Neural progenitor cell (in vitro differentiated cells): ENCODE results near the gene FAM124A.

ENCODE experiments used
- EZH2 ChIP-seq: fragments of 200-600 bp; sonication (generic); IDR thresholded peaks from 2 replicates; pipeline ENCODE4 v1.6.1; 2017; ENCODE audit warnings: antibody characterized with exemption, mild to moderate bottlenecking, moderate library complexity
- TF ChIP-seq, protein P1 (sequence below): fragments of 200-600 bp; sonication (generic); IDR thresholded peaks from 2 replicates; pipeline ENCODE4 v1.5.1; 2017; ENCODE audit warnings: antibody characterized with exemption, mild to moderate bottlenecking

DNA sequence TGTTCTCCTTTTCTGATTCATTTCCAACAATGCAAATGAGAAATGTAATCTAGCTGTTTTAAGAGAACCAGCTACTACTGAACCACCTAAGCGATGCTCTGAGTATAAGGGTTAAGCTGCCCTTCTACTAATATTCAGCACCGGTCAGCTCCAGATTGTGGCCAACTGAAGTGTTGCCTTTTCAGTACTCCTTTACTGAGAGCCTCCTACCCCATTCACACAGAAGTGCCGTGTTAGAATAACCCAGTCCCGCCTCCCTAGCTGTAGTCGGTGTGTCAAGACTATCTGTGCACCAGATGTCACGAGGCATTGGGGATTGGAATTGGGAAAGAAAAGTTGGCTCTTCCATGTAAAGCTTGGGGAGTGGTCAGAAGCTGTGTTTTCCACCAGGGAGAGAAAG is 45.4 kb downstream of the FAM124A start:
- TF ChIP-seq, protein P1, sequence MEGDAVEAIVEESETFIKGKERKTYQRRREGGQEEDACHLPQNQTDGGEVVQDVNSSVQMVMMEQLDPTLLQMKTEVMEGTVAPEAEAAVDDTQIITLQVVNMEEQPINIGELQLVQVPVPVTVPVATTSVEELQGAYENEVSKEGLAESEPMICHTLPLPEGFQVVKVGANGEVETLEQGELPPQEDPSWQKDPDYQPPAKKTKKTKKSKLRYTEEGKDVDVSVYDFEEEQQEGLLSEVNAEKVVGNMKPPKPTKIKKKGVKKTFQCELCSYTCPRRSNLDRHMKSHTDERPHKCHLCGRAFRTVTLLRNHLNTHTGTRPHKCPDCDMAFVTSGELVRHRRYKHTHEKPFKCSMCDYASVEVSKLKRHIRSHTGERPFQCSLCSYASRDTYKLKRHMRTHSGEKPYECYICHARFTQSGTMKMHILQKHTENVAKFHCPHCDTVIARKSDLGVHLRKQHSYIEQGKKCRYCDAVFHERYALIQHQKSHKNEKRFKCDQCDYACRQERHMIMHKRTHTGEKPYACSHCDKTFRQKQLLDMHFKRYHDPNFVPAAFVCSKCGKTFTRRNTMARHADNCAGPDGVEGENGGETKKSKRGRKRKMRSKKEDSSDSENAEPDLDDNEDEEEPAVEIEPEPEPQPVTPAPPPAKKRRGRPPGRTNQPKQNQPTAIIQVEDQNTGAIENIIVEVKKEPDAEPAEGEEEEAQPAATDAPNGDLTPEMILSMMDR, result no peak
- TF ChIP-seq EZH2, result no peak
